Adrenal gland (tissue), 12 donors: ENCODE results near the gene ZNF660. TPM values are rescaled to one million over a fixed set of nuclear protein-coding genes. Genes with fewer than 3 reads are reported as not detected.
"Not testable (repeated sequence)": the region's sequence is repeated elsewhere in the genome, so short reads cannot be mapped to it uniquely, and the experiment has no call there.

ENCODE experiments used
- DNase-seq, 7 donors: peaks; one replicate each; pipeline ENCODE4 v3.0.0-alpha.2; 2019 to 2020
- H3K27ac ChIP-seq, 5 donors: fragments of 200-600 bp; sonication (generic) in 4 of 5; 1 replicate in 3 of 5; 2 replicates in 2 of 5; pipeline versions ENCODE4 v1.5.1 to v1.8.0; 2016 to 2020; ENCODE audit warnings: mild to moderate bottlenecking in 1 of 5
- H3K27me3 ChIP-seq: fragments of 200-600 bp; 2 replicates; pipeline ENCODE4 v1.8.0; 2021
- H3K36me3 ChIP-seq, 2 donors: fragments of 200-600 bp; replicated peaks in 1 of 2; 1 replicate in 1 of 2; 2 replicates in 1 of 2; pipeline versions ENCODE4 v1.5.1 to v1.8.0; 2018 to 2022
- H3K4me1 ChIP-seq, 2 donors: fragments of 200-600 bp; replicated peaks in 1 of 2; 1 replicate in 1 of 2; 2 replicates in 1 of 2; pipeline versions ENCODE4 v1.5.1 to v1.8.0; 2018 to 2021
- H3K4me3 ChIP-seq, 4 donors: fragments of 200-600 bp; sonication (generic) in 3 of 4; one replicate each; pipeline ENCODE4 v1.5.1; 2016 to 2018
- H3K9me3 ChIP-seq, 3 donors: fragments of 200-600 bp; sonication (generic) in 1 of 3; replicated peaks in 1 of 3; 1 replicate in 2 of 3; 2 replicates in 1 of 3; pipeline versions ENCODE4 v1.5.1 to v1.8.0; 2016 to 2021
- CTCF ChIP-seq, 6 experiments: fragments of 450-650 bp in 4 of 6; fragments of 200-600 bp in 2 of 6; sonication (generic) in 1 of 6; IDR thresholded peaks; 1 replicate in 5 of 6; 2 replicates in 1 of 6; pipeline versions ENCODE4 v1.5.1 to v1.8.0; 2016 to 2021; ENCODE audit warnings: antibody characterized with exemption in 6 of 6, mild to moderate bottlenecking in 2 of 6, moderate library complexity in 1 of 6
- POLR2A ChIP-seq, 2 donors: fragments of 450-650 bp; IDR thresholded peaks; one replicate each; pipeline ENCODE4 v1.6.1; 2017; ENCODE audit warnings: antibody characterized with exemption in 2 of 2, mild to moderate bottlenecking in 2 of 2, moderate library complexity in 1 of 2
- WGBS, 4 donors: extraction: QIAGEN DNeasy Blood & Tissue Kit in 2 of 4; methylation state at CpG; one replicate each; pipeline versions ENCODE4 v1.1.5 to v1.1.7; 2013 to 2017; 5-methylcytosine and 5-hydroxymethylcytosine counted together
- intact Hi-C, 2 donors: fragments of 100-400 bp; cut with DNase I; formaldehyde crosslinking; loops; one replicate each; pipeline versions ENCODE4 v1.14.1 to v1.15.0; 2022 to 2023
- polyA plus RNA-seq, 3 donors: library from polyadenylated mRNA; stranded (reverse); fragments of 200-250 nt in 2 of 3; fragments of 350-450 nt in 1 of 3; fragmentation: Illumina TruSeq in 1 of 3; extraction: RNeasy Lipid Tissue Mini Kit (QIAGEN cat#74804) in 1 of 3; gene quantifications; one replicate each; pipeline ENCODE4 v1.2.3, GENCODE V29; 2013 to 2014
- total RNA-seq, 9 donors: library from RNA; depleted of rRNA in 4 of 9; stranded (reverse); fragments of >200 nt in 4 of 9; fragments of 120-200 nt in 1 of 9; fragmentation: NEBNext Ultra II Directional in 1 of 9; extraction: Animal tissue kit (Norgen Biotek cat#: 25700) in 1 of 9; gene quantifications; one replicate each; pipeline versions ENCODE4 v1.1.0 to v1.2.4, GENCODE V29; 2013 to 2023
- donor health status: healthy with polysubstance abuse.
- donor health status: Bipolar disorder and iron deficiency.
- donor health status: DM: yes; HTN: yes; CAD: no.
- donor health status: DM: no; HTN: no; CAD: no.
- donor health status: DM: no; HTN: no; CAD: no.
- donor health status: DM: yes; HTN: yes; CAD: no.

Gene ZNF660
- total and polyA plus RNA-seq, 12 donors, result 0.83 to 14.4 (median 3.0) TPM

- H3K36me3 ChIP-seq, H3K9me3 ChIP-seq, H3K4me3 ChIP-seq, intact Hi-C loops, H3K27ac ChIP-seq, H3K27me3 ChIP-seq, DNase-seq, H3K4me1 ChIP-seq: not testable (repeated sequence)
- WGBS, 4 donors, result 97 to 98% (median 98%) methylated on average over 9 to 15 of the region's 15 CpGs
Measured at GRCh38 chr3:44579749-44580148, 5.0 kb upstream of the ZNF660 start.

GRCh38 chr3:44580971-44581370 is 3.8 kb upstream of the ZNF660 start:
- H3K4me1 ChIP-seq, intact Hi-C loops: not testable (repeated sequence)
- WGBS, 4 donors, result 20 to 32% (median 25%) methylated on average over 8 to 62 of the region's 62 CpGs

GRCh38 chr3:44596621-44597020 is 11.9 kb downstream of the ZNF660 start:
- no peak for DNase-seq
- TF ChIP-seq POLR2A (IDR thresholded peaks at IDR 0.05) (no peak), CTCF (IDR thresholded peaks at IDR 0.05) (no peak)
- intact Hi-C loops, result no loop called here
- Histone ChIP-seq H3K4me3 (no peak overlapping the region), H3K4me1 (no peaks in the 10 kb centered on the region), H3K27ac (no peak overlapping the region), H3K27me3 (no peaks in the 10 kb centered on the region), H3K9me3 (peaks cover 0 to 12% (median 8%) of the 10 kb centered on the region in 3 donors), H3K36me3 (no peaks in the 10 kb centered on the region)
- WGBS, 4 donors, result 70 to 85% (median 75%) methylated on average over 1 of the region's 1 CpG

More at GRCh38 chr3:44580971-44581370, 3.8 kb upstream of the ZNF660 start:
- H3K36me3 ChIP-seq, H3K27ac ChIP-seq, H3K4me3 ChIP-seq, H3K9me3 ChIP-seq, H3K27me3 ChIP-seq, DNase-seq: not testable (repeated sequence)

- intact Hi-C loops, result no loop called here
- TF ChIP-seq POLR2A (IDR thresholded peaks at IDR 0.05), result no peak
- no peak for TF ChIP-seq CTCF (IDR thresholded peaks at IDR 0.05)
- H3K27ac ChIP-seq, result no peak overlapping the region
- DNase-seq, result no peak
- 96 to 99% (median 97%) methylated on average over 2 of the region's 2 CpGs for WGBS, 4 donors
- no peaks in the 10 kb centered on the region for H3K9me3 ChIP-seq
- H3K4me3 ChIP-seq, result no peak overlapping the region
- H3K27me3 ChIP-seq, result no peaks in the 10 kb centered on the region
- no peaks in the 10 kb centered on the region for H3K36me3 ChIP-seq
- H3K4me1 ChIP-seq, result no peaks in the 10 kb centered on the region
Measured at GRCh38 chr3:44601749-44602148, 17.0 kb downstream of the ZNF660 start.

- no peaks in the 10 kb centered on the region for H3K9me3 ChIP-seq
- TF ChIP-seq CTCF (IDR thresholded peaks at IDR 0.05) (no peak), POLR2A (IDR thresholded peaks at IDR 0.05) (no peak)
- intact Hi-C loops, result no loop called here
Measured at GRCh38 chr3:44612678-44613077, 27.9 kb downstream of the ZNF660 start.

More at GRCh38 chr3:44612678-44613077, 27.9 kb downstream of the ZNF660 start:
- H3K27me3 ChIP-seq, result no peaks in the 10 kb centered on the region
- H3K4me3 ChIP-seq, result no peak overlapping the region
- no peaks in the 10 kb centered on the region for H3K36me3 ChIP-seq
- no peaks in the 10 kb centered on the region for H3K4me1 ChIP-seq
- H3K27ac ChIP-seq, result no peak overlapping the region
- no peak for DNase-seq
